ENCODE data around the gene NMNAT3. TPM values are rescaled to one million over a fixed set of nuclear protein-coding genes. Genes with fewer than 3 reads are reported as not detected.

Gene NMNAT3
- total RNA-seq, 1 donor from 2014 or later, result 3.9 TPM

DNA sequence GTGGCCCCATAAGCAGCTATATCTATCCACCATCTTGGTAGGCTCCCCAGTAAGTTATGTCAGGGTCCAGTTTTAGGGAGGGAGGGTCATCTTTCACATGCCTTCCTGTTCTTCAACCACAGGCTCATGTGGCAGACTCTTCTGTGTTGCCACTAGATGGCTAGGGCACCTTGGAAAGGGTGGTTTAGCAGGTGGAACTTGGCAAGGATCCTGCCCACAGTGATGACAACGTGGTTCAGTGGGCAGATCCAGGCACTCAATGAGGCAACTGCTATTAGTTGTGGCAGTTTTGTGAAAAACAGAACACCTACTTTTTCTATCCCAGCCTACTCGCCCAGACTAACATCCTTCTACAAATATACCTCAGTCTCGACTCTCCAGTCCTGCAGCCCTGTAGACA lies 131.0 kb downstream of the NMNAT3 start:
- TF ChIP-seq, protein P1, sequence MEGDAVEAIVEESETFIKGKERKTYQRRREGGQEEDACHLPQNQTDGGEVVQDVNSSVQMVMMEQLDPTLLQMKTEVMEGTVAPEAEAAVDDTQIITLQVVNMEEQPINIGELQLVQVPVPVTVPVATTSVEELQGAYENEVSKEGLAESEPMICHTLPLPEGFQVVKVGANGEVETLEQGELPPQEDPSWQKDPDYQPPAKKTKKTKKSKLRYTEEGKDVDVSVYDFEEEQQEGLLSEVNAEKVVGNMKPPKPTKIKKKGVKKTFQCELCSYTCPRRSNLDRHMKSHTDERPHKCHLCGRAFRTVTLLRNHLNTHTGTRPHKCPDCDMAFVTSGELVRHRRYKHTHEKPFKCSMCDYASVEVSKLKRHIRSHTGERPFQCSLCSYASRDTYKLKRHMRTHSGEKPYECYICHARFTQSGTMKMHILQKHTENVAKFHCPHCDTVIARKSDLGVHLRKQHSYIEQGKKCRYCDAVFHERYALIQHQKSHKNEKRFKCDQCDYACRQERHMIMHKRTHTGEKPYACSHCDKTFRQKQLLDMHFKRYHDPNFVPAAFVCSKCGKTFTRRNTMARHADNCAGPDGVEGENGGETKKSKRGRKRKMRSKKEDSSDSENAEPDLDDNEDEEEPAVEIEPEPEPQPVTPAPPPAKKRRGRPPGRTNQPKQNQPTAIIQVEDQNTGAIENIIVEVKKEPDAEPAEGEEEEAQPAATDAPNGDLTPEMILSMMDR (IDR thresholded peaks at IDR 0.05; ENCODE audit: insufficient read depth, low read length, severe bottlenecking), result no peak
- no peak for FAIRE-seq
- no peak for DNase-seq (ENCODE audit: low read depth)
- Histone ChIP-seq H3K4me3 (ENCODE audit: low read depth, low read length) (no peak overlapping the region), H3K27me3 (ENCODE audit: control insufficient read depth, insufficient read depth, low read length) (no peaks in the 10 kb centered on the region), H3K36me3 (ENCODE audit: control insufficient read depth, insufficient read depth, low read length) (no peaks in the 10 kb centered on the region)

DNA sequence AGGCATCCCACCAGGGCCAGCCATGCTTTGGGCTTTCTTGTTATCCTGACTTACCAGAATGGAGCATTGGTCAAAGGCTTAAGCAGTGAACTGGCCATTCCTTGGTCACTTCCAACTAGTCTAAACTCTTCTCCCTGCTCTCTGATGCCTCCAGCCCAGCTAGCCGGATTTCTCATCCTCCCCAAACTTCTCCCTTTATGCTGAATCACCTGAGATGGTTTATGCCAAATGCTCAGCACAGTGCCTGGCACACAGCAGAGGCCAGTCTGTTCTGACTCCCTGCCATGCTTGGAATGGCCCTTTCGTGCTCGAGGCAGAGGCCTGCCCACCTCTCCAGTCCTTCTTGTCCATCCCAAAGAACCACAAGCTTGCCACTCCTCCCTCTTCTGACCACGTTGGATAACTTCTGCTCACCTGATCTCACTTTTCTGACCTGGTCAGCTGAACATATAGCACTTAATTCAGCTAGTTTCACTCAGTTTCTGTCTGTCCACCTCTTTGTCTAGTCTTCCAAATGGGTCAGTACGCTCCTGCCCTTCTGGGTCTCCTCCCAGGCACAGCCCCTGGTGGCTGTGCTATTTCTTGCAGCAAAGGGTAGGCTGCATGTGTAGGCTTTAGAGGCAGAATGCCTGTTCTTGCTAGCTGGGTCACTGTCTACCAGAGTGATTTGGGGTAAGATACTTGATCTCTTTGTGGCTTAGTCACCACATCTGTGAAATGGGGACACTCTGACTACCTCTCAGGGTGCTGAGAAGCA lies 136.1 kb downstream of the NMNAT3 start:
- Histone ChIP-seq H3K27me3 (ENCODE audit: control insufficient read depth, insufficient read depth, low read length) (no peaks in the 10 kb centered on the region), H3K4me3 (ENCODE audit: low read depth, low read length) (no peak overlapping the region), H3K36me3 (ENCODE audit: control insufficient read depth, insufficient read depth, low read length) (no peaks in the 10 kb centered on the region)
- DNase-seq (ENCODE audit: low read depth) (no peak), FAIRE-seq (peak; percentile 90)
- TF ChIP-seq, protein P1 (IDR thresholded peaks at IDR 0.05; ENCODE audit: insufficient read depth, low read length, severe bottlenecking), result no peak

DNA sequence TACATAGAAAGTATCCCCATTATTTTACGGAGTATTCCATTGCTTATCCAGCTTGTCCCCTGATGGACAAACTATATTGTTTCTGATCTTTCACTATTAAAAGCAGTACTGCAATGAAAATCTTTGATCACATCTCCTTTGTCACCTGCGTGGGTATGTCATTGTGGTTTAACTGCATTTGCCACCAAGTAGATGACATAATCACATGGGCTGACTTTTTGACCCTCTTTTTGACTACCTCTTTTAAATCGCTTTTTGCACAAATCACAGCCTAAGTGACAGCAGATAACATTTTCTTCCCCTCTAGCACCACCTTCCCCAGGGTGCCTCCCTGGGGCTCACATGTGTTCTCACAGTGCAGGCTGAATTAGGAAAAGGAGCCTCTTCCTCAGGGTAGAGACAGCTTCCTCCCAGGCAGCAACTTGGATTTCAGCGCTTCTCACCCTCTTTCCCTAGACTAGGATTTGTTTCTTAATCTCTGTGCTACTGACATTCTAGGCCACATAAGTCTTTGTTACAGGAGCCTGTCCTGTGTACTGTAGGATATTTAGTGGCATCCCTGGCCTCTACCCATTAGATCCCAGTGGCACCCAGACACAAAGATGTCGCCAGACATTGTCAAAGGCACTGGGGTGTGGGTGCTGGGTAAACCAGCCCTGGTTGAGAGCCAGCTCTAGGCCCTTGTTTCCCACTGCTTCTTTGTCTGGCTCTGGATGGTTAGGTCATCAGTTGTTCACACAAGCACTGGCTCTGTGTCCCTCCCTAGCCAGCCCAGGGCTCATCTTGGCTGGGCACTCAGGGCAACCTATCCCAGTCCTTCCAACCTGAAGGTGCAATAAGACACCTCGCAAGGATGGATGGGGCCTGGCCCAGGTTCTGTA lies 136.9 kb downstream of the NMNAT3 start:
- TF ChIP-seq, protein P1 (IDR thresholded peaks at IDR 0.05; ENCODE audit: insufficient read depth, low read length, severe bottlenecking), result no peak
- no peaks in the 10 kb centered on the region for H3K27me3 ChIP-seq (ENCODE audit: control insufficient read depth, insufficient read depth, low read length)
- FAIRE-seq, result peak; percentile 93

DNA sequence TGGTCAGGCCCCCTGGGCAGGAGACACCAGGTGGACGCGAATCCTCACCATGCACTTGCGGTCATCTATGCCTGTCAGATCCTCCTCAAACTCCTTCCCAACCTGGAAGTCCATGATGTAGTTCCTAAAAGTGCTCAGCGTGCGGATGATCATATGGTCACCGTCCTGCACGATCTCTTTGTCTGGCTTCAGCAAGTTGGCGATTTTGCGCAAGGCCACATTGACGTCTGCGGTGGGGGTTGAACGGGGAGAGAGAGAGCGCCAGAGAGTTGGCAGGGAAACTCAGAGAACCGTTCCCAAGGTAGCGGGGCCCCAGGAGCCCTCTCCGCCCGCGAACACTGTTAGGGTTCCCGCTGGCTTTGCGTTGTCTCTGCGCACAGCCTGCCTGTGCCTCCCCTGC lies 139.0 kb downstream of the NMNAT3 start:
- TF ChIP-seq, protein P1 (IDR thresholded peaks at IDR 0.05; ENCODE audit: insufficient read depth, low read length, severe bottlenecking), result no peak
- FAIRE-seq (no peak), DNase-seq (ENCODE audit: low read depth) (no peak)
- no peaks in the 10 kb centered on the region for H3K36me3 ChIP-seq (ENCODE audit: control insufficient read depth, insufficient read depth, low read length)
- H3K27me3 ChIP-seq (ENCODE audit: control insufficient read depth, insufficient read depth, low read length), result no peaks in the 10 kb centered on the region
- peak overlapping the region; percentile 49 for H3K4me3 ChIP-seq (ENCODE audit: low read depth, low read length)

More for the DNA sequence above, 136.9 kb downstream of the NMNAT3 start:
- no peak for DNase-seq (ENCODE audit: low read depth)
- Histone ChIP-seq H3K4me3 (ENCODE audit: low read depth, low read length) (no peak overlapping the region), H3K36me3 (ENCODE audit: control insufficient read depth, insufficient read depth, low read length) (no peaks in the 10 kb centered on the region)

DNA sequence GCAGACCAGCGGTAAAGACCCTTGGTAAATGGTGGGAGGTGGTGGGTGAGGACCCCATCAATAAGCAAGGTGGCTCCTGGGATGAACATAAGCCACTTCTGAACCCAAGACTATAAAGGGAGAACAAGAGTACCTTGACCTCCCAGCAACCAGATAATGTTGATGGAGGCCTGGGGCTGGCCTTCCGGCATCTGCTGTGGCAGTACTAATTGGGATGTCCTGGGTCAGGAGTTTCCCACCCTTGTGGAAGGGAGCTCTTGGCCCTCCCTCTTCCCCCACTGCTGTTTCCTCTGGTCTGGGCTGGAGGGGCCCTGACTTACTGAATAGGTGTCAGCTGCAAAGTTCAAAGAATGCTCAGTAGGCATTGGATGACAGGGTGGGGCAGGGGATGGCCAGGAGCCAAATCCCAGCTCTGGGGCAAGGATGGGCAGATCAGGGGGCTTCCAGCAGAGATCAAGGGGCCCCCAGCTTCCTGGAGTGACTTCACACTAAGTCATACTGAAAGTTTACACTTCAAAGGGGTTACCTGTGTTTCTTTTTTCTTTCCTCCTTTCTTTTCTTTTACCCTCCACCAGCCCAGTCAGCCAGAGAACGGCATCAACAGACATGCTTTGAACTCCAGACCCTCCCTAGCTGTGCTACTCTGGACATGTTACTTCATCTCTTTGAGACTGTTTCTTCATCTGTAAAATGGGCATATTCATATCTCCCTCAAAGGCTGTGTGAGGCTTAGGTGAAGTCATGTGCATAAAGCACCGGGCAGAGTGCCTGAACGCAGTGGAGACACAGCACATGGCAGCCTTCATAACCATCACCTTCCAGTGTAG lies 139.8 kb downstream of the NMNAT3 start:
- no peak for FAIRE-seq
- H3K4me3 ChIP-seq (ENCODE audit: low read depth, low read length), result no peak overlapping the region
- H3K27me3 ChIP-seq (ENCODE audit: control insufficient read depth, insufficient read depth, low read length), result no peaks in the 10 kb centered on the region
- no peaks in the 10 kb centered on the region for H3K36me3 ChIP-seq (ENCODE audit: control insufficient read depth, insufficient read depth, low read length)
- DNase-seq (ENCODE audit: low read depth), result no peak
- TF ChIP-seq, protein P1 (IDR thresholded peaks at IDR 0.05; ENCODE audit: insufficient read depth, low read length, severe bottlenecking), result no peak
